ENCODE data around the gene C19orf12.

Gene C19orf12

GRCh38 chr19:29690842-29691241 lies 24.2 kb downstream of the C19orf12 start:
- H3K4me1 ChIP-seq (ENCODE audit: control insufficient read depth, insufficient read depth, low read length): no peaks in the 10 kb centered on the region
- no peaks in the 10 kb centered on the region for H3K36me3 ChIP-seq (ENCODE audit: control insufficient read depth, insufficient read depth, low read length)
- no peak overlapping the region for H3K9ac ChIP-seq (ENCODE audit: low read depth, low read length)
- H3K27me3 ChIP-seq (ENCODE audit: control insufficient read depth, insufficient read depth, low read length): no peaks in the 10 kb centered on the region
- no peak overlapping the region for H3K4me3 ChIP-seq (ENCODE audit: low read depth, low read length)
- H3K9me3 ChIP-seq (ENCODE audit: control insufficient read depth, insufficient read depth, low read length): no peaks in the 10 kb centered on the region

- no peak overlapping the region for H3K9ac ChIP-seq (ENCODE audit: low read depth, low read length)
- H3K27me3 ChIP-seq (ENCODE audit: control insufficient read depth, insufficient read depth, low read length): no peaks in the 10 kb centered on the region
- no peaks in the 10 kb centered on the region for H3K36me3 ChIP-seq (ENCODE audit: control insufficient read depth, insufficient read depth, low read length)
- no peak overlapping the region for H3K4me3 ChIP-seq (ENCODE audit: low read depth, low read length)
- H3K4me1 ChIP-seq (ENCODE audit: control insufficient read depth, insufficient read depth, low read length): no peaks in the 10 kb centered on the region
- H3K9me3 ChIP-seq (ENCODE audit: control insufficient read depth, insufficient read depth, low read length): no peaks in the 10 kb centered on the region
Observed at GRCh38 chr19:29687897-29688728, 26.9 kb downstream of the C19orf12 start.

GRCh38 chr19:29687244-29687896 lies 27.7 kb downstream of the C19orf12 start:
- Histone ChIP-seq H3K27me3 (ENCODE audit: control insufficient read depth, insufficient read depth, low read length) (no peaks in the 10 kb centered on the region), H3K9me3 (ENCODE audit: control insufficient read depth, insufficient read depth, low read length) (no peaks in the 10 kb centered on the region), H3K4me3 (ENCODE audit: low read depth, low read length) (no peak overlapping the region)

GRCh38 chr19:29686285-29686805 lies 28.7 kb downstream of the C19orf12 start:
- Histone ChIP-seq H3K4me1 (ENCODE audit: control insufficient read depth, insufficient read depth, low read length) (peaks cover 2% of the 10 kb centered on the region), H3K9me3 (ENCODE audit: control insufficient read depth, insufficient read depth, low read length) (no peaks in the 10 kb centered on the region), H3K9ac (ENCODE audit: low read depth, low read length) (no peak overlapping the region), H3K36me3 (ENCODE audit: control insufficient read depth, insufficient read depth, low read length) (no peaks in the 10 kb centered on the region), H3K4me3 (ENCODE audit: low read depth, low read length) (no peak overlapping the region), H3K27me3 (ENCODE audit: control insufficient read depth, insufficient read depth, low read length) (no peaks in the 10 kb centered on the region)

More at GRCh38 chr19:29687244-29687896, 27.7 kb downstream of the C19orf12 start:
- no peaks in the 10 kb centered on the region for H3K36me3 ChIP-seq (ENCODE audit: control insufficient read depth, insufficient read depth, low read length)
- no peak overlapping the region for H3K9ac ChIP-seq (ENCODE audit: low read depth, low read length)
- peaks cover 2% of the 10 kb centered on the region for H3K4me1 ChIP-seq (ENCODE audit: control insufficient read depth, insufficient read depth, low read length)

- no peaks in the 10 kb centered on the region for H3K36me3 ChIP-seq (ENCODE audit: control insufficient read depth, insufficient read depth, low read length)
- peaks cover 2% of the 10 kb centered on the region for H3K4me1 ChIP-seq (ENCODE audit: control insufficient read depth, insufficient read depth, low read length)
- H3K27me3 ChIP-seq (ENCODE audit: control insufficient read depth, insufficient read depth, low read length): no peaks in the 10 kb centered on the region
- H3K9me3 ChIP-seq (ENCODE audit: control insufficient read depth, insufficient read depth, low read length): no peaks in the 10 kb centered on the region
- no peak overlapping the region for H3K4me3 ChIP-seq (ENCODE audit: low read depth, low read length)
- no peak overlapping the region for H3K9ac ChIP-seq (ENCODE audit: low read depth, low read length)
Observed at GRCh38 chr19:29685326-29685725, 29.7 kb downstream of the C19orf12 start.

- Histone ChIP-seq H3K27me3 (ENCODE audit: control insufficient read depth, insufficient read depth, low read length) (no peaks in the 10 kb centered on the region), H3K36me3 (ENCODE audit: control insufficient read depth, insufficient read depth, low read length) (no peaks in the 10 kb centered on the region), H3K9ac (ENCODE audit: low read depth, low read length) (no peak overlapping the region), H3K9me3 (ENCODE audit: control insufficient read depth, insufficient read depth, low read length) (no peaks in the 10 kb centered on the region), H3K4me3 (ENCODE audit: low read depth, low read length) (no peak overlapping the region), H3K4me1 (ENCODE audit: control insufficient read depth, insufficient read depth, low read length) (peaks cover 2% of the 10 kb centered on the region)
Observed at GRCh38 chr19:29683009-29683408, 32.1 kb downstream of the C19orf12 start.

GRCh38 chr19:29682236-29682895 lies 32.7 kb downstream of the C19orf12 start:
- Histone ChIP-seq H3K4me3 (ENCODE audit: low read depth, low read length) (no peak overlapping the region), H3K9me3 (ENCODE audit: control insufficient read depth, insufficient read depth, low read length) (no peaks in the 10 kb centered on the region), H3K27me3 (ENCODE audit: control insufficient read depth, insufficient read depth, low read length) (no peaks in the 10 kb centered on the region), H3K36me3 (ENCODE audit: control insufficient read depth, insufficient read depth, low read length) (no peaks in the 10 kb centered on the region), H3K9ac (ENCODE audit: low read depth, low read length) (no peak overlapping the region), H3K4me1 (ENCODE audit: control insufficient read depth, insufficient read depth, low read length) (peaks cover 2% of the 10 kb centered on the region)

- no peaks in the 10 kb centered on the region for H3K27me3 ChIP-seq (ENCODE audit: control insufficient read depth, insufficient read depth, low read length)
- no peaks in the 10 kb centered on the region for H3K36me3 ChIP-seq (ENCODE audit: control insufficient read depth, insufficient read depth, low read length)
- no peak overlapping the region for H3K9ac ChIP-seq (ENCODE audit: low read depth, low read length)
- peaks cover 2% of the 10 kb centered on the region for H3K4me1 ChIP-seq (ENCODE audit: control insufficient read depth, insufficient read depth, low read length)
- H3K4me3 ChIP-seq (ENCODE audit: low read depth, low read length): no peak overlapping the region
- no peaks in the 10 kb centered on the region for H3K9me3 ChIP-seq (ENCODE audit: control insufficient read depth, insufficient read depth, low read length)
Observed at GRCh38 chr19:29681422-29682235, 33.4 kb downstream of the C19orf12 start.

- no peaks in the 10 kb centered on the region for H3K27me3 ChIP-seq (ENCODE audit: control insufficient read depth, insufficient read depth, low read length)
- no peak overlapping the region for H3K4me3 ChIP-seq (ENCODE audit: low read depth, low read length)
- no peaks in the 10 kb centered on the region for H3K9me3 ChIP-seq (ENCODE audit: control insufficient read depth, insufficient read depth, low read length)
- peaks cover 2% of the 10 kb centered on the region for H3K4me1 ChIP-seq (ENCODE audit: control insufficient read depth, insufficient read depth, low read length)
- H3K36me3 ChIP-seq (ENCODE audit: control insufficient read depth, insufficient read depth, low read length): no peaks in the 10 kb centered on the region
- no peak overlapping the region for H3K9ac ChIP-seq (ENCODE audit: low read depth, low read length)
Observed at GRCh38 chr19:29680937-29681336, 34.1 kb downstream of the C19orf12 start.

- Histone ChIP-seq H3K27me3 (ENCODE audit: control insufficient read depth, insufficient read depth, low read length) (no peaks in the 10 kb centered on the region), H3K4me1 (ENCODE audit: control insufficient read depth, insufficient read depth, low read length) (peaks cover 2% of the 10 kb centered on the region), H3K9ac (ENCODE audit: low read depth, low read length) (no peak overlapping the region), H3K9me3 (ENCODE audit: control insufficient read depth, insufficient read depth, low read length) (no peaks in the 10 kb centered on the region), H3K4me3 (ENCODE audit: low read depth, low read length) (no peak overlapping the region), H3K36me3 (ENCODE audit: control insufficient read depth, insufficient read depth, low read length) (peaks cover 2% of the 10 kb centered on the region)
Observed at GRCh38 chr19:29680447-29680846, 34.6 kb downstream of the C19orf12 start.

- no peaks in the 10 kb centered on the region for H3K27me3 ChIP-seq (ENCODE audit: control insufficient read depth, insufficient read depth, low read length)
- peaks cover 9% of the 10 kb centered on the region for H3K36me3 ChIP-seq (ENCODE audit: control insufficient read depth, insufficient read depth, low read length)
- H3K9ac ChIP-seq (ENCODE audit: low read depth, low read length): no peak overlapping the region
- H3K4me3 ChIP-seq (ENCODE audit: low read depth, low read length): no peak overlapping the region
- H3K4me1 ChIP-seq (ENCODE audit: control insufficient read depth, insufficient read depth, low read length): peaks cover 2% of the 10 kb centered on the region
- no peaks in the 10 kb centered on the region for H3K9me3 ChIP-seq (ENCODE audit: control insufficient read depth, insufficient read depth, low read length)
Observed at GRCh38 chr19:29679598-29680210, 35.4 kb downstream of the C19orf12 start.

All from iPS-15b (cell line).